ENCODE measurements around the gene SLC16A9.
"Not testable (repeated sequence)": the region's sequence is repeated elsewhere in the genome, so short reads cannot be mapped to it uniquely, and the experiment has no call there.

SLC16A9 gene

GRCh38 chr10:59709395-59710125, at the start of gene SLC16A9:
Gene SLC16A9, minus strand, starts transcription at chr10:59709850. Its CDS starts 25,559 bp downstream, at chr10:59684291.
- DNase-seq (ENCODE audit: low spot score) = peak; percentile 89

- DNase-seq (ENCODE audit: low spot score) = no peak
Observed at GRCh38 chr10:59757966-59758365, 48.3 kb upstream of the SLC16A9 start.

- no peak for DNase-seq (ENCODE audit: low spot score)
Observed at GRCh38 chr10:59754951-59755350, 45.3 kb upstream of the SLC16A9 start.

GRCh38 chr10:59753267-59753666, 43.6 kb upstream of the SLC16A9 start, which contains the start of gene MRLN:
Gene MRLN, minus strand, starts transcription at chr10:59753455.
- DNase-seq (ENCODE audit: low spot score) = no peak

- DNase-seq (ENCODE audit: low spot score) = no peak
Observed at GRCh38 chr10:59752278-59752940, 42.8 kb upstream of the SLC16A9 start.

- no peak for DNase-seq (ENCODE audit: low spot score)
Observed at GRCh38 chr10:59750155-59750945, 40.7 kb upstream of the SLC16A9 start.

- DNase-seq (ENCODE audit: low spot score) = no peak
Observed at GRCh38 chr10:59748834-59749233, 39.2 kb upstream of the SLC16A9 start.

- DNase-seq (ENCODE audit: low spot score) = no peak
Observed at GRCh38 chr10:59745163-59745650, 35.6 kb upstream of the SLC16A9 start.

GRCh38 chr10:59744762-59745161, 35.1 kb upstream of the SLC16A9 start:
- not testable (repeated sequence) for DNase-seq (ENCODE audit: low spot score)

- not testable (repeated sequence) for DNase-seq (ENCODE audit: low spot score)
Observed at GRCh38 chr10:59744156-59744555, 34.5 kb upstream of the SLC16A9 start.

GRCh38 chr10:59741583-59741982, 31.9 kb upstream of the SLC16A9 start:
- no peak for DNase-seq (ENCODE audit: low spot score)

- no peak for DNase-seq (ENCODE audit: low spot score)
Observed at GRCh38 chr10:59741048-59741447, 31.4 kb upstream of the SLC16A9 start.

- DNase-seq (ENCODE audit: low spot score) = no peak
Observed at GRCh38 chr10:59736749-59737148, 27.1 kb upstream of the SLC16A9 start.

GRCh38 chr10:59735296-59735695, 25.6 kb upstream of the SLC16A9 start:
- DNase-seq (ENCODE audit: low spot score) = no peak

GRCh38 chr10:59734014-59734462, 24.4 kb upstream of the SLC16A9 start:
- DNase-seq (ENCODE audit: low spot score) = no peak

GRCh38 chr10:59733321-59734013, 23.8 kb upstream of the SLC16A9 start:
- DNase-seq (ENCODE audit: low spot score) = not testable (repeated sequence)

GRCh38 chr10:59732849-59733248, 23.2 kb upstream of the SLC16A9 start:
- DNase-seq (ENCODE audit: low spot score) = not testable (repeated sequence)

GRCh38 chr10:59729167-59729566, 19.5 kb upstream of the SLC16A9 start:
- DNase-seq (ENCODE audit: low spot score) = not testable (repeated sequence)

- DNase-seq (ENCODE audit: low spot score) = no peak
Observed at GRCh38 chr10:59724098-59724938, 14.7 kb upstream of the SLC16A9 start.

GRCh38 chr10:59720377-59720776, 10.7 kb upstream of the SLC16A9 start:
- no peak for DNase-seq (ENCODE audit: low spot score)

- DNase-seq (ENCODE audit: low spot score) = no peak
Observed at GRCh38 chr10:59719374-59719773, 9.7 kb upstream of the SLC16A9 start.

Measured in iPS-NIHi11 (cell line).